Muscle layer of colon (tissue), 2 donors: ENCODE results near the gene GOPC.

Experiments
- H3K27ac ChIP-seq: one replicate; pipeline ENCODE4 v1.7.0; 2013; ENCODE audit warnings: low read depth, mild to moderate bottlenecking, low read length, moderate library complexity
- H3K27me3 ChIP-seq, 2 donors: one replicate each; pipeline ENCODE4 v1.7.0; 2013; ENCODE audit warnings: low read length in 2 of 2, mild to moderate bottlenecking in 2 of 2; ENCODE audit not compliant: insufficient read depth in 2 of 2, control insufficient read depth in 1 of 2
- H3K36me3 ChIP-seq: one replicate; pipeline ENCODE4 v1.7.0; 2013; ENCODE audit warnings: mild to moderate bottlenecking, low read length; ENCODE audit not compliant: insufficient read depth
- H3K4me1 ChIP-seq: one replicate; pipeline ENCODE4 v1.7.0; 2013; ENCODE audit warnings: mild to moderate bottlenecking, low read length; ENCODE audit not compliant: insufficient read depth
- H3K4me3 ChIP-seq, 2 donors: one replicate each; pipeline ENCODE4 v1.7.0; 2013; ENCODE audit warnings: low read length in 2 of 2, low read depth in 1 of 2, mild to moderate bottlenecking in 1 of 2, moderate library complexity in 1 of 2
- H3K9ac ChIP-seq: one replicate; pipeline ENCODE4 v1.7.0; 2013; ENCODE audit warnings: low read length
- H3K9me3 ChIP-seq: one replicate; pipeline ENCODE4 v1.7.0; 2013; ENCODE audit warnings: mild to moderate bottlenecking, low read length
- donor health status: abdominal sarcoma.
- donor health status: Adenocarcinoma of cecum.

The GOPC gene

GRCh38 chr6:117558818-117559217 is 43.5 kb downstream of the GOPC start:
- Histone ChIP-seq H3K27me3 (no peaks in the 10 kb centered on the region), H3K9me3 (no peaks in the 10 kb centered on the region), H3K4me1 (no peaks in the 10 kb centered on the region), H3K4me3 (no peak overlapping the region), H3K9ac (no peak overlapping the region), H3K27ac (no peak overlapping the region), H3K36me3 (peaks cover 9% of the 10 kb centered on the region)

GRCh38 chr6:117557951-117558350 is 44.4 kb downstream of the GOPC start:
- no peak overlapping the region for H3K4me3 ChIP-seq
- H3K4me1 ChIP-seq = no peaks in the 10 kb centered on the region
- H3K36me3 ChIP-seq = peaks cover 4% of the 10 kb centered on the region
- no peaks in the 10 kb centered on the region for H3K9me3 ChIP-seq
- H3K27ac ChIP-seq = no peak overlapping the region
- H3K9ac ChIP-seq = no peak overlapping the region
- no peaks in the 10 kb centered on the region for H3K27me3 ChIP-seq

- Histone ChIP-seq H3K4me1 (no peaks in the 10 kb centered on the region), H3K36me3 (no peaks in the 10 kb centered on the region), H3K27ac (no peak overlapping the region), H3K27me3 (no peaks in the 10 kb centered on the region), H3K4me3 (no peak overlapping the region), H3K9me3 (no peaks in the 10 kb centered on the region), H3K9ac (no peak overlapping the region)
These were observed 46.3 kb downstream of the GOPC start for GRCh38 chr6:117555882-117556498.

GRCh38 chr6:117555262-117555849 is 47.0 kb downstream of the GOPC start:
- Histone ChIP-seq H3K36me3 (no peaks in the 10 kb centered on the region), H3K4me3 (no peak overlapping the region), H3K4me1 (no peaks in the 10 kb centered on the region)

GRCh38 chr6:117553142-117553541 is 49.2 kb downstream of the GOPC start:
- Histone ChIP-seq H3K27ac (no peak overlapping the region), H3K9me3 (no peaks in the 10 kb centered on the region), H3K4me3 (no peak overlapping the region), H3K27me3 (no peaks in the 10 kb centered on the region), H3K36me3 (no peaks in the 10 kb centered on the region), H3K4me1 (no peaks in the 10 kb centered on the region), H3K9ac (no peak overlapping the region)

More at GRCh38 chr6:117555262-117555849, 47.0 kb downstream of the GOPC start:
- no peak overlapping the region for H3K27ac ChIP-seq
- H3K27me3 ChIP-seq = no peaks in the 10 kb centered on the region
- H3K9me3 ChIP-seq = no peaks in the 10 kb centered on the region
- no peak overlapping the region for H3K9ac ChIP-seq

GRCh38 chr6:117552618-117553017 is 49.7 kb downstream of the GOPC start:
- Histone ChIP-seq H3K9ac (no peak overlapping the region), H3K27me3 (no peaks in the 10 kb centered on the region), H3K9me3 (no peaks in the 10 kb centered on the region), H3K36me3 (no peaks in the 10 kb centered on the region), H3K4me3 (no peak overlapping the region), H3K27ac (no peak overlapping the region), H3K4me1 (no peaks in the 10 kb centered on the region)

- Histone ChIP-seq H3K27ac (no peak overlapping the region), H3K27me3 (no peaks in the 10 kb centered on the region), H3K4me1 (no peaks in the 10 kb centered on the region), H3K4me3 (no peak overlapping the region), H3K36me3 (no peaks in the 10 kb centered on the region), H3K9me3 (no peaks in the 10 kb centered on the region), H3K9ac (no peak overlapping the region)
These were observed 51.6 kb downstream of the GOPC start for GRCh38 chr6:117550618-117551242.

- Histone ChIP-seq H3K36me3 (no peaks in the 10 kb centered on the region), H3K4me1 (no peaks in the 10 kb centered on the region), H3K9ac (no peak overlapping the region), H3K4me3 (no peak overlapping the region), H3K9me3 (no peaks in the 10 kb centered on the region), H3K27me3 (no peaks in the 10 kb centered on the region), H3K27ac (no peak overlapping the region)
These were observed 52.2 kb downstream of the GOPC start for GRCh38 chr6:117550078-117550600.

- Histone ChIP-seq H3K27me3 (no peaks in the 10 kb centered on the region), H3K27ac (no peak overlapping the region), H3K9ac (no peak overlapping the region), H3K4me3 (no peak overlapping the region), H3K4me1 (no peaks in the 10 kb centered on the region), H3K36me3 (no peaks in the 10 kb centered on the region), H3K9me3 (no peaks in the 10 kb centered on the region)
These were observed 52.7 kb downstream of the GOPC start for GRCh38 chr6:117549611-117550010.

GRCh38 chr6:117548797-117549301 is 53.5 kb downstream of the GOPC start:
- no peak overlapping the region for H3K9ac ChIP-seq
- no peaks in the 10 kb centered on the region for H3K36me3 ChIP-seq
- H3K9me3 ChIP-seq = no peaks in the 10 kb centered on the region
- no peak overlapping the region for H3K27ac ChIP-seq
- H3K27me3 ChIP-seq = no peaks in the 10 kb centered on the region
- no peaks in the 10 kb centered on the region for H3K4me1 ChIP-seq
- no peak overlapping the region for H3K4me3 ChIP-seq

- peak overlapping the region; percentile 45 to 64 for H3K4me3 ChIP-seq
- H3K27ac ChIP-seq = no peak overlapping the region
- H3K36me3 ChIP-seq = no peaks in the 10 kb centered on the region
- H3K4me1 ChIP-seq = no peaks in the 10 kb centered on the region
- no peak overlapping the region for H3K9ac ChIP-seq
- H3K27me3 ChIP-seq = no peaks in the 10 kb centered on the region
- no peaks in the 10 kb centered on the region for H3K9me3 ChIP-seq
These were observed 54.4 kb downstream of the GOPC start for GRCh38 chr6:117547688-117548621.
